Right lobe of liver (tissue), 4 donors: ENCODE measurements around the gene MACROH2A2.

Experiments
- CTCF ChIP-seq, 4 donors: fragments of 200-600 bp in 3 of 4; fragments of 450-650 bp in 1 of 4; IDR thresholded peaks; one replicate each; pipeline versions ENCODE4 v1.5.1 to v1.8.0; 2016 to 2022; ENCODE audit warnings: antibody characterized with exemption in 4 of 4, mild to moderate bottlenecking in 2 of 4
- POLR2A ChIP-seq: fragments of 450-650 bp; IDR thresholded peaks from one replicate; pipeline ENCODE4 v1.6.1; 2017; ENCODE audit warnings: antibody characterized with exemption, mild to moderate bottlenecking
- donor health status: DM: no; HTN: no; CAD: no.
- donor health status: DM: no; HTN: no; CAD: no.
- donor health status: DM: no; HTN: yes; CAD: no.

- TF ChIP-seq POLR2A, result no peak
- no peak for TF ChIP-seq CTCF (IDR thresholded peaks at IDR 0.05)
Observed at GRCh38 chr10:70120417-70120816, 67.8 kb downstream of the MACROH2A2 start.
